Gastrocnemius medialis (tissue), 4 donors: Measurements from ENCODE around the gene ENDOD1.

Source experiments
- CTCF ChIP-seq, 5 experiments: fragments of 450-650 bp in 3 of 5; fragments of 200-600 bp in 2 of 5; sonication (generic) in 2 of 5; IDR thresholded peaks in 4 of 5; conservative IDR thresholded peaks in 1 of 5; 1 replicate in 4 of 5; 2 replicates in 1 of 5; pipeline ENCODE4 v1.5.1; 2016 to 2019; ENCODE audit warnings: antibody characterized with exemption in 5 of 5, mild to moderate bottlenecking in 3 of 5, moderate library complexity in 3 of 5
- POLR2A ChIP-seq, 2 donors: fragments of 450-650 bp; IDR thresholded peaks; one replicate each; pipeline ENCODE4 v1.6.1; 2017; ENCODE audit warnings: antibody characterized with exemption in 2 of 2, mild to moderate bottlenecking in 2 of 2, moderate library complexity in 2 of 2

- no peak for TF ChIP-seq CTCF (IDR thresholded peaks at IDR 0.05 in 4 of 5, conservative IDR thresholded peaks at IDR 0.05 in 1 of 5)
- TF ChIP-seq POLR2A (IDR thresholded peaks at IDR 0.05): no peak
Observed at GRCh38 chr11:95137299-95137698, 47.7 kb downstream of the ENDOD1 start.
